Cortex of kidney (tissue), 1 donor: ENCODE measurements around the gene MREG.
"Not testable (repeated sequence)": the region's sequence is repeated elsewhere in the genome, so short reads cannot be mapped to it uniquely, and the experiment has no call there.

Experiments used
- DNase-seq: peaks from one replicate; lab custom pipeline; 2025; lab: John Stamatoyannopoulos, UW

Gene MREG

GRCh38 chr2:216021768-216022565 lies 8.6 kb upstream of the MREG start:
- DNase-seq = no peak

- no peak for DNase-seq
Measured at GRCh38 chr2:216018709-216019108, 5.4 kb upstream of the MREG start.

- no peak for DNase-seq
Measured at GRCh38 chr2:216017365-216017764, 4.0 kb upstream of the MREG start.

- DNase-seq = no peak
Measured at GRCh38 chr2:216016581-216016980, 3.2 kb upstream of the MREG start.

GRCh38 chr2:216015722-216016464 lies 2.5 kb upstream of the MREG start:
- no peak for DNase-seq

GRCh38 chr2:216014986-216015385 lies 1.6 kb upstream of the MREG start:
- DNase-seq = no peak

GRCh38 chr2:216014006-216014405 lies 655 bp upstream of the MREG start:
- DNase-seq = no peak

GRCh38 chr2:216012830-216013079 lies 596 bp downstream of the MREG start:
- DNase-seq = no peak

- no peak for DNase-seq
Measured at GRCh38 chr2:216012133-216012829, 1.1 kb downstream of the MREG start.

GRCh38 chr2:216009215-216009614 lies 4.1 kb downstream of the MREG start:
- not testable (repeated sequence) for DNase-seq

GRCh38 chr2:216008387-216008786 lies 5.0 kb downstream of the MREG start:
- DNase-seq = no peak

GRCh38 chr2:216006164-216006663 lies 7.1 kb downstream of the MREG start:
- no peak for DNase-seq

GRCh38 chr2:216004697-216005283 lies 8.6 kb downstream of the MREG start:
- no peak for DNase-seq

GRCh38 chr2:216003876-216004696 lies 9.3 kb downstream of the MREG start:
- no peak for DNase-seq

- no peak for DNase-seq
Measured at GRCh38 chr2:216002693-216003092, 10.7 kb downstream of the MREG start.

GRCh38 chr2:216002101-216002678 lies 11.2 kb downstream of the MREG start:
- DNase-seq = no peak

GRCh38 chr2:216001216-216002100 lies 11.9 kb downstream of the MREG start:
- DNase-seq = no peak

GRCh38 chr2:215998636-215999035 lies 14.7 kb downstream of the MREG start:
- no peak for DNase-seq

- no peak for DNase-seq
Measured at GRCh38 chr2:215997219-215997618, 16.1 kb downstream of the MREG start.

GRCh38 chr2:215994911-215995310 lies 18.4 kb downstream of the MREG start:
- no peak for DNase-seq
